Lung (tissue), 12 donors: ENCODE results near the gene ARMC10. TPM values are rescaled to one million over a fixed set of nuclear protein-coding genes. Genes with fewer than 3 reads are reported as not detected.
"Not testable (repeated sequence)": the region's sequence is repeated elsewhere in the genome, so short reads cannot be mapped to it uniquely, and the experiment has no call there.

Experiments
- ATAC-seq: fragments of 200-7000 bp; cut with Tn5 transposase; one replicate; pipeline ENCODE4 v1.9.1; 2020; ENCODE audit warnings: moderate number of reproducible peaks; ENCODE audit not compliant: insufficient read depth, low FRiP score
- DNase-seq, 3 donors: peaks; one replicate each; pipeline ENCODE4 v3.0.0-alpha.2; 2013 to 2017
- H3K27ac ChIP-seq, 2 donors: one replicate each; pipeline ENCODE4 v1.5.1; 2013; ENCODE audit warnings: mild to moderate bottlenecking in 2 of 2, moderate library complexity in 2 of 2, control low read depth in 1 of 2, inconsistent platforms in 1 of 2, low read depth in 1 of 2, low read length in 1 of 2
- H3K27me3 ChIP-seq, 3 donors: one replicate each; pipeline ENCODE4 v1.5.1; 2013; ENCODE audit warnings: low read length in 2 of 3; ENCODE audit not compliant: control insufficient read depth in 3 of 3, insufficient read depth in 3 of 3
- H3K36me3 ChIP-seq, 4 donors: one replicate each; pipeline ENCODE4 v1.5.1; 2013; ENCODE audit warnings: low read length in 4 of 4, mild to moderate bottlenecking in 1 of 4, moderate library complexity in 1 of 4; ENCODE audit not compliant: control insufficient read depth in 4 of 4, insufficient read depth in 4 of 4
- H3K4me1 ChIP-seq, 5 donors: one replicate each; pipeline ENCODE4 v1.5.1; 2013; ENCODE audit warnings: low read length in 5 of 5, mild to moderate bottlenecking in 2 of 5, moderate library complexity in 1 of 5; ENCODE audit not compliant: control insufficient read depth in 5 of 5, insufficient read depth in 5 of 5
- H3K4me3 ChIP-seq: one replicate; pipeline ENCODE4 v1.5.1; 2013; ENCODE audit warnings: mild to moderate bottlenecking, control low read depth, moderate library complexity
- H3K9ac ChIP-seq, 2 donors: one replicate each; pipeline ENCODE4 v1.5.1; 2013; ENCODE audit warnings: low read length in 2 of 2, control low read depth in 1 of 2; ENCODE audit not compliant: insufficient read depth in 1 of 2
- H3K9me3 ChIP-seq, 4 donors: one replicate each; pipeline ENCODE4 v1.5.1; 2013; ENCODE audit warnings: low read length in 3 of 4, mild to moderate bottlenecking in 1 of 4, moderate library complexity in 1 of 4; ENCODE audit not compliant: control insufficient read depth in 4 of 4, insufficient read depth in 3 of 4
- CTCF ChIP-seq: IDR thresholded peaks from 2 replicates; pipeline ENCODE4 v1.5.1; 2012; ENCODE audit warnings: mild to moderate bottlenecking; ENCODE audit errors: control extremely low read depth, extremely low read depth
- WGBS, 2 donors: extraction: QIAGEN DNeasy Blood & Tissue Kit; methylation state at CpG; one replicate each; pipeline ENCODE4 v1.1.7; 2013; 5-methylcytosine and 5-hydroxymethylcytosine counted together
- polyA plus RNA-seq, 2 donors: library from polyadenylated mRNA; stranded (reverse); fragments of 200-250 nt; gene quantifications; one replicate each; pipeline ENCODE4 v1.2.1, GENCODE V29; 2013
- total RNA-seq, 2 donors: library from RNA; depleted of rRNA in 1 of 2; stranded (reverse); fragments of >200 nt in 1 of 2; gene quantifications; one replicate each; pipeline ENCODE4 v1.2.1, GENCODE V29; 2014 to 2021
- donor health status: control.
- donor health status: control.
- donor health status: Bipolar disorder and iron deficiency.
- donor health status: healthy.
- donor health status: DM: yes; HTN: yes; CAD: no.

The ARMC10 gene
- total and polyA plus RNA-seq, 4 donors, result 22.2 to 39.4 (median 28.3) TPM

GRCh38 chr7:103075337-103075918 lies 488 bp downstream of the ARMC10 start:
- 1 to 5% methylated on average over 36 of the region's 36 CpGs for WGBS, 2 donors
- Histone ChIP-seq H3K4me1 (peaks cover 3 to 12% (median 8%) of the 10 kb centered on the region in 5 donors), H3K27me3 (no peaks in the 10 kb centered on the region), H3K36me3 (peaks cover 0 to 10% (median 0%) of the 10 kb centered on the region in 4 donors), H3K9me3 (no peaks in the 10 kb centered on the region), H3K4me3 (peak overlapping the region; percentile 59), H3K27ac (peak overlapping the region; percentile 85 to 89), H3K9ac (peak overlapping the region; percentile 73 to 78)
- peak; percentile 58 to 74 (median 66) for DNase-seq
- ATAC-seq, result peak; percentile 5
- TF ChIP-seq CTCF, result no peak

- H3K9ac ChIP-seq, result no peak overlapping the region
- TF ChIP-seq CTCF, result no peak
- DNase-seq, result no peak
- WGBS, 2 donors, result 53 to 86% methylated on average over 7 of the region's 7 CpGs
- H3K27me3 ChIP-seq, result no peaks in the 10 kb centered on the region
- no peak overlapping the region for H3K4me3 ChIP-seq
- H3K9me3 ChIP-seq, result no peaks in the 10 kb centered on the region
- H3K27ac ChIP-seq, result no peak overlapping the region
- peaks cover 0 to 10% (median 0%) of the 10 kb centered on the region in 4 donors for H3K36me3 ChIP-seq
- ATAC-seq, result no peak
- peaks cover 3 to 12% (median 8%) of the 10 kb centered on the region in 5 donors for H3K4me1 ChIP-seq
Measured at GRCh38 chr7:103076764-103077163, 1.8 kb downstream of the ARMC10 start.

GRCh38 chr7:103077318-103077717 lies 2.4 kb downstream of the ARMC10 start:
- Histone ChIP-seq H3K36me3 (peaks cover 0 to 10% (median 0%) of the 10 kb centered on the region in 4 donors), H3K27ac (no peak overlapping the region), H3K9ac (no peak overlapping the region), H3K4me3 (no peak overlapping the region), H3K27me3 (no peaks in the 10 kb centered on the region), H3K9me3 (no peaks in the 10 kb centered on the region), H3K4me1 (peaks cover 3 to 12% (median 8%) of the 10 kb centered on the region in 5 donors)
- DNase-seq (no peak), ATAC-seq (no peak)
- 96 to 99% methylated on average over 3 of the region's 3 CpGs for WGBS, 2 donors
- TF ChIP-seq CTCF, result no peak

DNA sequence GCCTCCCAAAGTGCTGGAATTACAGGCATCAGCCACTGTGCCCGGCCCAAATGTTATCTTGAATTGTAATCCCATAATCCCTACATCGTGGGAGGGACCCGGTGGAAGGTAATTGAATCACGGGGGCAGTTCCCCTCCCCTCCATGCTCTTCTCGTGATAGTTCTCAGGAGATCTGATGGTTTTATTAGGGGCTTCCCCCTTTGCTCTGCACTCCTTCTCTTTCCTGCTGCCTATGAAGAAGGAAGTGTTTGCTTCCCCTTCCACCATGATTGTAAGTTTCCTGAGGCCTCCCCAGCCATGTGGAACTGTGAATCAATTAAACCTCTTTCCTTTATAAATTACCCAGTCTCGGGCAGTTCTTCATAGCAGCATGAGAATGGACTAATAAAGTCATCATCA lies 3.3 kb downstream of the ARMC10 start:
- not testable (repeated sequence) for H3K4me3 ChIP-seq, H3K9ac ChIP-seq, H3K27ac ChIP-seq, DNase-seq, H3K9me3 ChIP-seq, ATAC-seq, H3K27me3 ChIP-seq
- H3K36me3 ChIP-seq, result peaks cover 0 to 12% (median 0%) of the 10 kb centered on the region in 4 donors
- peaks cover 3 to 12% (median 8%) of the 10 kb centered on the region in 5 donors for H3K4me1 ChIP-seq
- 67 to 80% methylated on average over 6 of the region's 6 CpGs for WGBS, 2 donors
